Measurements from ENCODE around the gene PPP2R2C. TPM values are rescaled to one million over a fixed set of nuclear protein-coding genes. Genes with fewer than 3 reads are reported as not detected.

The PPP2R2C gene
- total and polyA plus RNA-seq, 4 donors = 0.25 to 1.3 (median 0.65) TPM; not detected in 1

- peak overlapping the region in 1 of 2 donors; percentile 3 for H3K27ac ChIP-seq (ENCODE audit: low read depth in 1 of 2, low read length in 2 of 2)
- no peak overlapping the region for H3K4me3 ChIP-seq (ENCODE audit: low read length in 2 of 2)
- H3K36me3 ChIP-seq (ENCODE audit: control insufficient read depth in 1 of 2, insufficient read depth in 2 of 2, low read length in 1 of 2) = no peaks in the 10 kb centered on the region
- ATAC-seq (ENCODE audit: low FRiP score) = peak; percentile 35
- intact Hi-C loops (cut with DNase I) = no loop called here
- H3K4me1 ChIP-seq (ENCODE audit: control insufficient read depth in 1 of 2, insufficient read depth in 2 of 2, low read length in 2 of 2) = no peaks in the 10 kb centered on the region
- H3K27me3 ChIP-seq (ENCODE audit: control insufficient read depth in 1 of 2, insufficient read depth in 2 of 2, low read length in 1 of 2) = no peaks in the 10 kb centered on the region
- H3K9me3 ChIP-seq (ENCODE audit: control insufficient read depth, low read length) = no peaks in the 10 kb centered on the region
- DNase-seq = no peak
- WGBS, 2 donors = 9 to 12% methylated on average over 10 of the region's 10 CpGs
Measured at GRCh38 chr4:6278801-6279197, 193.6 kb downstream of the PPP2R2C start.

GRCh38 chr4:6277935-6278800, 194.2 kb downstream of the PPP2R2C start:
- intact Hi-C loops (cut with DNase I) = no loop called here
- ATAC-seq (ENCODE audit: low FRiP score) (peak; percentile 3), DNase-seq (no peak)
- 68 to 70% methylated on average over 21 of the region's 21 CpGs for WGBS, 2 donors
- H3K4me1 ChIP-seq (ENCODE audit: control insufficient read depth in 1 of 2, insufficient read depth in 2 of 2, low read length in 2 of 2) = no peaks in the 10 kb centered on the region
- no peaks in the 10 kb centered on the region for H3K36me3 ChIP-seq (ENCODE audit: control insufficient read depth in 1 of 2, insufficient read depth in 2 of 2, low read length in 1 of 2)
- H3K4me3 ChIP-seq (ENCODE audit: low read length in 2 of 2) = no peak overlapping the region
- no peak overlapping the region for H3K27ac ChIP-seq (ENCODE audit: low read depth in 1 of 2, low read length in 2 of 2)
- no peaks in the 10 kb centered on the region for H3K27me3 ChIP-seq (ENCODE audit: control insufficient read depth in 1 of 2, insufficient read depth in 2 of 2, low read length in 1 of 2)
- no peaks in the 10 kb centered on the region for H3K9me3 ChIP-seq (ENCODE audit: control insufficient read depth, low read length)

- intact Hi-C loops (cut with DNase I) = no loop called here
- Histone ChIP-seq H3K27ac (ENCODE audit: low read depth in 1 of 2, low read length in 2 of 2) (no peak overlapping the region), H3K4me3 (ENCODE audit: low read length in 2 of 2) (no peak overlapping the region), H3K27me3 (ENCODE audit: control insufficient read depth in 1 of 2, insufficient read depth in 2 of 2, low read length in 1 of 2) (no peaks in the 10 kb centered on the region), H3K4me1 (ENCODE audit: control insufficient read depth in 1 of 2, insufficient read depth in 2 of 2, low read length in 2 of 2) (no peaks in the 10 kb centered on the region), H3K36me3 (ENCODE audit: control insufficient read depth in 1 of 2, insufficient read depth in 2 of 2, low read length in 1 of 2) (no peaks in the 10 kb centered on the region), H3K9me3 (ENCODE audit: control insufficient read depth, low read length) (no peaks in the 10 kb centered on the region)
- ATAC-seq (ENCODE audit: low FRiP score) = no peak
- DNase-seq = no peak
- 83% methylated on average over 24 of the region's 24 CpGs for WGBS, 2 donors
Measured at GRCh38 chr4:6277139-6277802, 195.1 kb downstream of the PPP2R2C start.

GRCh38 chr4:6275898-6276806, 196.3 kb downstream of the PPP2R2C start:
- 39% methylated on average over 22 of the region's 22 CpGs for WGBS, 2 donors
- Histone ChIP-seq H3K9me3 (ENCODE audit: control insufficient read depth, low read length) (no peaks in the 10 kb centered on the region), H3K27me3 (ENCODE audit: control insufficient read depth in 1 of 2, insufficient read depth in 2 of 2, low read length in 1 of 2) (no peaks in the 10 kb centered on the region), H3K27ac (ENCODE audit: low read depth in 1 of 2, low read length in 2 of 2) (peak overlapping the region in 1 of 2 donors; percentile 4), H3K4me1 (ENCODE audit: control insufficient read depth in 1 of 2, insufficient read depth in 2 of 2, low read length in 2 of 2) (no peaks in the 10 kb centered on the region), H3K4me3 (ENCODE audit: low read length in 2 of 2) (no peak overlapping the region), H3K36me3 (ENCODE audit: control insufficient read depth in 1 of 2, insufficient read depth in 2 of 2, low read length in 1 of 2) (no peaks in the 10 kb centered on the region)
- intact Hi-C loops (cut with DNase I) = no loop called here
- ATAC-seq (ENCODE audit: low FRiP score) (no peak), DNase-seq (no peak)

GRCh38 chr4:6275351-6275750, 197.1 kb downstream of the PPP2R2C start:
- no peak overlapping the region for H3K27ac ChIP-seq (ENCODE audit: low read depth in 1 of 2, low read length in 2 of 2)
- ATAC-seq (ENCODE audit: low FRiP score) (no peak), DNase-seq (no peak)
- intact Hi-C loops (cut with DNase I) = no loop called here
- no peak overlapping the region for H3K4me3 ChIP-seq (ENCODE audit: low read length in 2 of 2)
- no peaks in the 10 kb centered on the region for H3K4me1 ChIP-seq (ENCODE audit: control insufficient read depth in 1 of 2, insufficient read depth in 2 of 2, low read length in 2 of 2)
- no peaks in the 10 kb centered on the region for H3K9me3 ChIP-seq (ENCODE audit: control insufficient read depth, low read length)
- H3K36me3 ChIP-seq (ENCODE audit: control insufficient read depth in 1 of 2, insufficient read depth in 2 of 2, low read length in 1 of 2) = no peaks in the 10 kb centered on the region
- no peaks in the 10 kb centered on the region for H3K27me3 ChIP-seq (ENCODE audit: control insufficient read depth in 1 of 2, insufficient read depth in 2 of 2, low read length in 1 of 2)
- 77 to 78% methylated on average over 10 of the region's 10 CpGs for WGBS, 2 donors

- intact Hi-C loops (cut with DNase I) = no loop called here
- H3K27ac ChIP-seq (ENCODE audit: low read depth in 1 of 2, low read length in 2 of 2) = peak overlapping the region; percentile 32 to 93
- DNase-seq (no peak), ATAC-seq (ENCODE audit: low FRiP score) (no peak)
- no peaks in the 10 kb centered on the region for H3K36me3 ChIP-seq (ENCODE audit: control insufficient read depth in 1 of 2, insufficient read depth in 2 of 2, low read length in 1 of 2)
- H3K27me3 ChIP-seq (ENCODE audit: control insufficient read depth in 1 of 2, insufficient read depth in 2 of 2, low read length in 1 of 2) = no peaks in the 10 kb centered on the region
- H3K4me3 ChIP-seq (ENCODE audit: low read length in 2 of 2) = no peak overlapping the region
- no peaks in the 10 kb centered on the region for H3K4me1 ChIP-seq (ENCODE audit: control insufficient read depth in 1 of 2, insufficient read depth in 2 of 2, low read length in 2 of 2)
- WGBS, 2 donors = 20 to 26% methylated on average over 1 of the region's 1 CpG
- H3K9me3 ChIP-seq (ENCODE audit: control insufficient read depth, low read length) = no peaks in the 10 kb centered on the region
Measured at GRCh38 chr4:6273661-6273990, 198.8 kb downstream of the PPP2R2C start.

- ATAC-seq (ENCODE audit: low FRiP score) (peak; percentile 21), DNase-seq (no peak)
- Histone ChIP-seq H3K4me1 (ENCODE audit: control insufficient read depth in 1 of 2, insufficient read depth in 2 of 2, low read length in 2 of 2) (no peaks in the 10 kb centered on the region), H3K9me3 (ENCODE audit: control insufficient read depth, low read length) (no peaks in the 10 kb centered on the region), H3K36me3 (ENCODE audit: control insufficient read depth in 1 of 2, insufficient read depth in 2 of 2, low read length in 1 of 2) (no peaks in the 10 kb centered on the region), H3K27me3 (ENCODE audit: control insufficient read depth in 1 of 2, insufficient read depth in 2 of 2, low read length in 1 of 2) (no peaks in the 10 kb centered on the region), H3K27ac (ENCODE audit: low read depth in 1 of 2, low read length in 2 of 2) (peak overlapping the region; percentile 51 to 97), H3K4me3 (ENCODE audit: low read length in 2 of 2) (no peak overlapping the region)
- intact Hi-C loops (cut with DNase I) = no loop called here
- 6 to 13% methylated on average over 15 of the region's 15 CpGs for WGBS, 2 donors
Measured at GRCh38 chr4:6272863-6273660, 199.4 kb downstream of the PPP2R2C start.
